Upper lobe of right lung (tissue), 1 donor: ENCODE results near the gene LAMC3. TPM values are rescaled to one million over a fixed set of nuclear protein-coding genes. Genes with fewer than 3 reads are reported as not detected.

Source experiments
- ATAC-seq: fragments of 200-7000 bp; cut with Tn5 transposase; one replicate; pipeline ENCODE4 v1.9.1; 2020; ENCODE audit warnings: mild to moderate bottlenecking, moderate library complexity
- DNase-seq: peaks from one replicate; pipeline ENCODE4 v3.0.0-alpha.2; 2020
- H3K27ac ChIP-seq: fragments of 200-600 bp; one replicate; pipeline ENCODE4 v1.8.0; 2022
- H3K27me3 ChIP-seq: fragments of 200-600 bp; one replicate; pipeline ENCODE4 v1.8.0; 2022; ENCODE audit warnings: mild to moderate bottlenecking
- H3K36me3 ChIP-seq: fragments of 200-600 bp; one replicate; pipeline ENCODE4 v1.8.0; 2022
- H3K4me1 ChIP-seq: fragments of 200-600 bp; one replicate; pipeline ENCODE4 v1.8.0; 2022
- H3K4me3 ChIP-seq: fragments of 200-600 bp; one replicate; pipeline ENCODE4 v1.8.0; 2022; ENCODE audit warnings: mild to moderate bottlenecking
- H3K9me3 ChIP-seq: fragments of 200-600 bp; one replicate; pipeline ENCODE4 v1.8.0; 2022
- intact Hi-C: fragments of 100-400 bp; cut with DNase I; formaldehyde crosslinking; loops from one replicate; pipeline ENCODE4 v1.11.0; 2022
- total RNA-seq: library from RNA; stranded (reverse); fragmentation: NEBNext Ultra II Directional; extraction: Animal tissue kit (Norgen Biotek cat#: 25700); gene quantifications from one replicate; pipeline ENCODE4 v1.2.1, GENCODE V29; 2021
- TF ChIP-seq, protein P1 (sequence below): fragments of 200-600 bp; IDR thresholded peaks from one replicate; pipeline ENCODE4 v1.8.0; 2022; ENCODE audit warnings: antibody characterized with exemption
- donor health status: DM: no; HTN: yes; CAD: no; lungs with severe emphysema.

The LAMC3 gene
- total RNA-seq, 1 donor from 2014 or later, result 28.5 TPM

DNA sequence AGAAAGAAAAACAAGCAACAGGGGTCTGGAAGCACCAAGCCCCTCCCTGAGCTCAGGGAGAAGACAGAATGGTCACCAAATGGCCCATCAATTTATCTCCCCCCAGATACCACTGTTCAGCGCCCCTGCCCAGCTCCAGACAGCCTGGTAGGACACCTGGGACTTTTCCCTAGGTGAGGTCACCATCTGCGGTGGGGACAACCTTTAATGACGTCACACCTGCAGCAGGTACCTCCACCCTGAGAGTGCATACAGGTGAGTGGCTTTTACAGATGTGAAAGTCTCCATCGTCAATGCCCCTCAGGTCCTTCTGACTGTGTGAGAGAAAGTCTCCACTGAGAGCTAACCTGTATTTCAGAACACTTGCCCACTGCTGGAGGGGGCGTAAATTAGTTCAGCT is 34.3 kb upstream of the LAMC3 start:
- Histone ChIP-seq H3K4me1 (no peaks in the 10 kb centered on the region), H3K4me3 (no peak overlapping the region), H3K27me3 (peaks cover 21% of the 10 kb centered on the region), H3K27ac (no peak overlapping the region), H3K36me3 (no peaks in the 10 kb centered on the region), H3K9me3 (no peaks in the 10 kb centered on the region)
- TF ChIP-seq, protein P1, sequence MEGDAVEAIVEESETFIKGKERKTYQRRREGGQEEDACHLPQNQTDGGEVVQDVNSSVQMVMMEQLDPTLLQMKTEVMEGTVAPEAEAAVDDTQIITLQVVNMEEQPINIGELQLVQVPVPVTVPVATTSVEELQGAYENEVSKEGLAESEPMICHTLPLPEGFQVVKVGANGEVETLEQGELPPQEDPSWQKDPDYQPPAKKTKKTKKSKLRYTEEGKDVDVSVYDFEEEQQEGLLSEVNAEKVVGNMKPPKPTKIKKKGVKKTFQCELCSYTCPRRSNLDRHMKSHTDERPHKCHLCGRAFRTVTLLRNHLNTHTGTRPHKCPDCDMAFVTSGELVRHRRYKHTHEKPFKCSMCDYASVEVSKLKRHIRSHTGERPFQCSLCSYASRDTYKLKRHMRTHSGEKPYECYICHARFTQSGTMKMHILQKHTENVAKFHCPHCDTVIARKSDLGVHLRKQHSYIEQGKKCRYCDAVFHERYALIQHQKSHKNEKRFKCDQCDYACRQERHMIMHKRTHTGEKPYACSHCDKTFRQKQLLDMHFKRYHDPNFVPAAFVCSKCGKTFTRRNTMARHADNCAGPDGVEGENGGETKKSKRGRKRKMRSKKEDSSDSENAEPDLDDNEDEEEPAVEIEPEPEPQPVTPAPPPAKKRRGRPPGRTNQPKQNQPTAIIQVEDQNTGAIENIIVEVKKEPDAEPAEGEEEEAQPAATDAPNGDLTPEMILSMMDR, result no peak
- ATAC-seq, result no peak
- no peak for DNase-seq
- intact Hi-C loops, result no loop called here

GRCh38 chr9:130975156-130975555 is 33.8 kb upstream of the LAMC3 start:
- intact Hi-C loops, result no loop called here

DNA sequence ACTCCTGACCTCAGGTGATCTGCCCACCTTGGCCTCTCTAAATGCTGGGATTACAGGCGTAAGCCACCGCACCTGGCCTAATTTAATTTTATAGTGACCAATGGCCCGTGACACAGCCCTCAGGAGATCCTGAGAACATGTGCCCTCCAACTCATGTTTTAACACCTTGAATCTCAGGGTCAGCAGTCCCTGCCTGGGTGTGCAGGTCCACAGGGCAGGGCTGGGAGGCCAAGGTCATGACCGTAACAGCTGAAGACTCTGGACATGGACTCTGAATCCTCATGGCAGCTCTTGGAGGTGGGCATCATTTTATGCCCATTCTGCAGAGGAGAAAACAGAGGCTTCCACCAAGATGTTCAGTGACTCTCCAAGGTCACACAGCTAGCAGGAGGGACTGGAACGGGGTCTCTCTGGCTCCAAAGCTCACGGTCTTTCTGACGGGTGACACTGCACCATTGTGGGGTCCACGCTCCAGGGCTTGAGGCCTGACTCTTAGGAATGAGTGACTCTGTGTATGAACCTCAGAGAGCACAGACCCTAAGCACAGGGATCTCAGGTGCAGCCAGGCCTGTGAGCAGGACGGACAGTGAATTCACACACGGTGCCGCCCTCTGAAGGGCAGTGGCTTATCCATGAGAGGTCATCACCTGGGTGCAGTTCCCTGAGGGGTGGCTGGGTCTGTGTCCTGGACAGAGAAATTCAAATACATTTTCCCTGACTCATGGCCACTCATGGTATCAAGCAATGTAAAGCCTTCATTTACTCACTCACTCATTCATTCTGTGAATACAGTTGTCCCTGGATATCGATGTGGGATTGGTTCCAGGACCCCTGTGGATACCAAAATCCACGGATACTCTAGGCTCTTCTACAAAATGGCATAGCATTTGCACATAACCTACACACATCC is 32.8 kb upstream of the LAMC3 start:
- intact Hi-C loops, result no loop called here
- no peaks in the 10 kb centered on the region for H3K36me3 ChIP-seq
- no peaks in the 10 kb centered on the region for H3K9me3 ChIP-seq
- no peaks in the 10 kb centered on the region for H3K4me1 ChIP-seq
- no peak overlapping the region for H3K27ac ChIP-seq
- DNase-seq, result no peak
- no peak for ATAC-seq
- TF ChIP-seq, protein P1, result no peak
- H3K27me3 ChIP-seq, result peaks cover 32% of the 10 kb centered on the region
- H3K4me3 ChIP-seq, result no peak overlapping the region

More at GRCh38 chr9:130975156-130975555, 33.8 kb upstream of the LAMC3 start:
- ATAC-seq, result no peak
- Histone ChIP-seq H3K4me1 (no peaks in the 10 kb centered on the region), H3K36me3 (no peaks in the 10 kb centered on the region), H3K4me3 (no peak overlapping the region), H3K27me3 (peaks cover 25% of the 10 kb centered on the region), H3K27ac (no peak overlapping the region), H3K9me3 (no peaks in the 10 kb centered on the region)
- TF ChIP-seq, protein P1, result no peak
- DNase-seq, result no peak

DNA sequence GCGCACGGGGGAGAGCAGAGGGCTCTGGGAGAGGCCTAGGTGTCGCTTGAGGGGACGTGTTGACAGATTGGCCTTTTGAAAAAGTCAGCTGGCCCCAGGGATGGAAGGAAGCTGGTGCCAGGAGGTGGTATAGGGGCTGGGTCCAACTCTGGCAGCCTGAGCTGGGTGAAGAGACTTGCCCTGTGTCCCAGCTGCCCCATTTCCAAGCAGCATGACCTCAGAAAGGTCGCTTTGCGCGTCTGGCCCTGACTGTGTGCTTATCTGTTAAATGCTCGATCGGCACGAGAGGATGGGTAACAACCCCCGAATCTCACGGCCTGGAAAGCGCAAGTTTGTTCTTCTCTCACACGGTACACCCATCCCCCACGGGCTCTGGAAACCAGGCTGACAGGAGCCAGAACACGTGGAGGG is 31.2 kb upstream of the LAMC3 start:
- H3K27ac ChIP-seq, result no peak overlapping the region
- no peaks in the 10 kb centered on the region for H3K4me1 ChIP-seq
- H3K36me3 ChIP-seq, result no peaks in the 10 kb centered on the region
- peaks cover 32% of the 10 kb centered on the region for H3K27me3 ChIP-seq
- intact Hi-C loops, result no loop called here
- DNase-seq (no peak), ATAC-seq (no peak)
- TF ChIP-seq, protein P1, result no peak
- no peaks in the 10 kb centered on the region for H3K9me3 ChIP-seq
- no peak overlapping the region for H3K4me3 ChIP-seq

DNA sequence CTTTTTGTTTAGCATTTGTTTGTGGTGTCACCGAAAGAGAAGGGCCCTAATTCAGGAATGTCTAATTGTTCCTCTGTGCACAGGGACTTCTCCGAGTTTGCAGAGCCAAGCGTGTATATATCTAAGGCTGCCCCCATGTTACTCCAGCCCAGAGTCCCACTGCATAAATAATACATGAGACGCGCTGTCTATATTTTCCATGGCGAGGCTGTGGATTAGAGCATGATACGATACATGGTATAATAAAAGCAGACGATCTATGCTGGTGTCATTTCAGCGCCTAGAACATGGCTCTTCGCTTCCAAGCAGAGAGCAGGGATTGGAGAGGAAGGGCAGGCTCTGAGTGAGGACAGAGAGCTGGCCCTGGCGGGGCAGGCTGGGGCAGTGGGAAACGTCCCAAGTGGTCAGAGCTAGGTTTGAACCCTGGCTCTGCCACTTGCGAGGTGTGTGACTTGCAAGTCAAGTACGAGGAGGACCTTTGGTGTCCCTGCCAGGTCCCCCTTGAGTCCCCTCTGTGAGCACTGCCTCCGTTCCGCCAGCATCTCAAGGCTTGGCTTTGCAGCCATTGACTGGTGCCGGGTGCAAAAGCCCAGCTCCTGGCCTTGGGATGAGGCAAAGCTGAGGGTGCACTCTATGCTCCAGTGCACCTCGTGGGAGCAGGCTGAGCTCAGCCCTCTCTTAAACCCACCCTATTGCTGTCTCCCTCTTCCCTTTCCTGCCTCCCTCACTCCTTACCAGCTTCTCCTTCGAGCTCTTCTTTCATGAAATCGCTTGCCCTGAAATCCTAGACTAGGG is 29.2 kb upstream of the LAMC3 start:
- ATAC-seq (no peak), DNase-seq (no peak)
- no peaks in the 10 kb centered on the region for H3K9me3 ChIP-seq
- no peak overlapping the region for H3K4me3 ChIP-seq
- H3K27ac ChIP-seq, result no peak overlapping the region
- no peaks in the 10 kb centered on the region for H3K36me3 ChIP-seq
- TF ChIP-seq, protein P1, result no peak
- no peaks in the 10 kb centered on the region for H3K4me1 ChIP-seq
- intact Hi-C loops, result no loop called here
- H3K27me3 ChIP-seq, result peaks cover 25% of the 10 kb centered on the region
